ENCODE measurements around the gene TXNDC12.

Gene TXNDC12

GRCh38 chr1:51990478-51990965 lies 64.5 kb downstream of the TXNDC12 start, which contains the start of gene RAB3B:
Gene RAB3B, minus strand, starts transcription at chr1:51990700. Its CDS starts 13,583 bp downstream, at chr1:51977117.
- DNase-seq = peak; percentile 70

GRCh38 chr1:51989582-51990477 lies 65.2 kb downstream of the TXNDC12 start:
- DNase-seq = no peak

DNA sequence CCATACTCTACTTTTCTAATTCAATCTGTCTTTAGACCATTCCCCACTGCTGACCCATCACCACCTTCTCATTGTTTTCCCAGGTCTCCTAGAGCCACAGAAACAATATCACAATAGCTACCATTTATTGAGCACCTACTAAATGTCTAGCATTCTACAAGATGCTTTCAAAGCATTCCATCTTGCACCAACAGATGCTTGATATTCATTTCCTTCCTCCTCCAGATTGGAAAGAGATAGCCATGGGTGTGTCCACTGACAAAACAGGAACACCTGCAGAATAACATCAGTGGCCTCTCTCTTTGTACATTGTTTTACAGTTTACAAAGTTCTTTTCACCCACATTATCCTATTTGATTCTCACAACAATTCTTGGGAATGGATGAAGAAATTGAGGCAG lies 66.7 kb downstream of the TXNDC12 start:
- no peak for DNase-seq

GRCh38 chr1:51986718-51987117 lies 68.3 kb downstream of the TXNDC12 start:
- no peak for DNase-seq

- no peak for DNase-seq
Observed at GRCh38 chr1:51982161-51982560, 72.8 kb downstream of the TXNDC12 start.

GRCh38 chr1:51981555-51981954 lies 73.4 kb downstream of the TXNDC12 start:
- DNase-seq = no peak

GRCh38 chr1:51978099-51978498 lies 76.9 kb downstream of the TXNDC12 start:
- DNase-seq = no peak

- no peak for DNase-seq
Observed at GRCh38 chr1:51976846-51977602, 78.0 kb downstream of the TXNDC12 start.

GRCh38 chr1:51973587-51974474 lies 81.2 kb downstream of the TXNDC12 start:
- DNase-seq = peak; percentile 80
